K562 (cell line): ENCODE measurements around the gene C18orf63. TPM values are rescaled to one million over a fixed set of nuclear protein-coding genes. Genes with fewer than 3 reads are reported as not detected.

Experiments
- ARID1B ChIP-seq: fragments of 450-650 bp; IDR thresholded peaks from 2 replicates; pipeline ENCODE4 v1.6.1; 2016; ENCODE audit warnings: antibody characterized with exemption, mild to moderate bottlenecking, inconsistent platforms
- ATF1 ChIP-seq, 2 experiments: fragments of 450-650 bp in 1 of 2; IDR thresholded peaks; 2 replicates each; pipeline ENCODE4 v1.6.1; 2016; ENCODE audit warnings: missing compliant biosample characterization in 1 of 2, missing genetic modification characterization in 1 of 2
- BMI1 ChIP-seq: fragments of 150-350 bp; IDR thresholded peaks from 2 replicates; pipeline ENCODE4 v1.6.1; 2014; ENCODE audit warnings: low read length
- CBFA2T2 ChIP-seq: fragments of 450-650 bp; conservative IDR thresholded peaks from 2 replicates; pipeline ENCODE4 v1.6.1; 2017; ENCODE audit warnings: mild to moderate bottlenecking
- CTBP1 ChIP-seq: fragments of 450-650 bp; IDR thresholded peaks from 2 replicates; pipeline ENCODE4 v1.6.1; 2016; ENCODE audit warnings: borderline replicate concordance
- CTCF ChIP-seq, 3 experiments: IDR thresholded peaks in 2 of 3; conservative IDR thresholded peaks in 1 of 3; 2 replicates each; pipeline ENCODE4 v1.5.1; 2011 to 2012; ENCODE audit warnings: low read length in 3 of 3, mild to moderate bottlenecking in 3 of 3, control low read depth in 2 of 3, improper control_type of control experiment in 1 of 3, inconsistent platforms in 1 of 3, low read depth in 1 of 3, mixed read lengths in 1 of 3, moderate library complexity in 1 of 3; ENCODE audit not compliant: insufficient read depth in 2 of 3
- CXXC5 ChIP-seq: fragments of 250-450 bp; sonication (Bioruptor Pico); IDR thresholded peaks from 2 replicates; pipeline ENCODE4 v1.8.0; 2022; ENCODE audit warnings: inconsistent platforms, mild to moderate bottlenecking, moderate library complexity
- DPF2 ChIP-seq: fragments of 450-650 bp; IDR thresholded peaks from 2 replicates; pipeline ENCODE4 v1.6.1; 2016
- EP300 ChIP-seq: IDR thresholded peaks from 2 replicates; pipeline ENCODE4 v1.6.1; 2012; ENCODE audit warnings: low read length, improper control_type of control experiment
- HDAC2 ChIP-seq: fragments of 450-650 bp; IDR thresholded peaks from 2 replicates; pipeline ENCODE4 v1.6.1; 2016; ENCODE audit warnings: mild to moderate bottlenecking
- HEY1 ChIP-seq: fragments of 250-450 bp; sonication (Bioruptor Pico); IDR thresholded peaks from 2 replicates; pipeline ENCODE4 v1.5.0; 2020; ENCODE audit warnings: mild to moderate bottlenecking, moderate library complexity, borderline replicate concordance
- MBD1 ChIP-seq: fragments of 250-450 bp; sonication (Bioruptor Pico); IDR thresholded peaks from 2 replicates; pipeline ENCODE4 v1.8.0; 2022; ENCODE audit warnings: inconsistent platforms
- MEIS2 ChIP-seq: fragments of 450-650 bp; IDR thresholded peaks from 2 replicates; pipeline ENCODE4 v1.6.1; 2014; ENCODE audit warnings: mild to moderate bottlenecking; ENCODE audit not compliant: partially characterized antibody
- NELFE ChIP-seq: IDR thresholded peaks from 2 replicates; pipeline ENCODE4 v1.6.1; 2011; ENCODE audit warnings: mild to moderate bottlenecking; ENCODE audit not compliant: insufficient read depth, insufficient read length
- PKNOX1 ChIP-seq: fragments of 450-650 bp; IDR thresholded peaks from 2 replicates; pipeline ENCODE4 v1.6.1; 2016
- SMARCA4 ChIP-seq: fragments of 450-650 bp; IDR thresholded peaks from 2 replicates; pipeline ENCODE4 v1.6.1; 2016
- SMARCE1 ChIP-seq: fragments of 450-650 bp; IDR thresholded peaks from 2 replicates; pipeline ENCODE4 v1.7.1; 2016; ENCODE audit warnings: mild to moderate bottlenecking
- TAL1 ChIP-seq: fragments of 450-650 bp; IDR thresholded peaks from 2 replicates; pipeline ENCODE4 v1.6.1; 2016; ENCODE audit warnings: mild to moderate bottlenecking
- TCF3 ChIP-seq: sonication (generic); formaldehyde crosslinking; IDR thresholded peaks from 2 replicates; pipeline ENCODE4 v1.4.0; 2020; ENCODE audit warnings: mild to moderate bottlenecking, missing genetic modification reagents
- TRIM24 ChIP-seq, 2 experiments: fragments of 450-650 bp; IDR thresholded peaks; 2 replicates each; pipeline ENCODE4 v1.6.1; 2016
- ZBTB11 ChIP-seq, 3 experiments: fragments of 200-800 bp in 1 of 3; fragments of 250-450 bp in 1 of 3; fragments of 450-650 bp in 1 of 3; sonication (Bioruptor Pico) in 1 of 3; sonication (Bioruptor generic) in 1 of 3; formaldehyde crosslinking in 1 of 3; IDR thresholded peaks; 2 replicates each; pipeline versions ENCODE4 v1.6.1 to v1.8.0; 2016 to 2022; ENCODE audit warnings: mild to moderate bottlenecking in 2 of 3, missing genetic modification characterization in 2 of 3, missing compliant biosample characterization in 1 of 3, moderate library complexity in 1 of 3
- polyA plus RNA-seq, 8 experiments: library from polyadenylated mRNA; depleted of rRNA in 4 of 8; stranded (reverse) in 5 of 8; unstranded in 3 of 8; fragments of >200 nt; fragmentation: Nextera tagmentation in 2 of 8; fragmentation: Illumina TruSeq in 1 of 8; extraction: Ambion mirVana in 2 of 8; extraction: Trizol in 1 of 8; gene quantifications; 2 replicates each; pipeline versions ENCODE4 v1.2.1 to v1.2.3, GENCODE V29; 2011 to 2014; ENCODE audit warnings: inconsistent platforms in 1 of 8, missing spikeins in 1 of 8
- total RNA-seq, 7 experiments: library from RNA; depleted of rRNA in 6 of 7; stranded (reverse); fragments of >200 nt in 6 of 7; fragmentation: Illumina TruSeq in 2 of 7; extraction: Trizol in 2 of 7; gene quantifications; 2 replicates each; pipeline versions ENCODE4 v1.2.1 to v1.2.3, GENCODE V29; 2011 to 2021; ENCODE audit warnings: low replicate concordance in 1 of 7

C18orf63 gene
- total and polyA plus RNA-seq, 9 of the 15 experiments (the other 6 are each of a cell fraction or from before 2014, with no cell fraction given): not detected

GRCh38 chr18:74337155-74337911 is 21.7 kb downstream of the C18orf63 start (continued):
- TF ChIP-seq CTCF (IDR thresholded peaks at IDR 0.05 in 2 of 3, conservative IDR thresholded peaks at IDR 0.05 in 1 of 3; ENCODE audit: insufficient read depth in 2 of 3, low read depth in 1 of 3, low read length in 3 of 3): no peak
- peak; percentile 52 for TF ChIP-seq SMARCA4
- peak; percentile 50 for TF ChIP-seq MEIS2
- no peak for TF ChIP-seq BMI1
- TF ChIP-seq CXXC5: 0 out of 2 replicates have a peak, but pooled peaks have one; percentile 13
- no peak for TF ChIP-seq MBD1
- TF ChIP-seq NELFE: no peak
- TF ChIP-seq HEY1 (CRISPR knock-in tag): no peak
- TF ChIP-seq SMARCE1: peak; percentile 51; the same call in 1 of the 2 replicates
- TF ChIP-seq TAL1: peak; percentile 60; the same call in 1 of the 2 replicates
- peak in 1 of 2 experiments; percentile 43; a peak in 1 of 4 replicates for TF ChIP-seq TRIM24 (IDR thresholded peaks at IDR 0.05)
- TF ChIP-seq CTBP1: peak; percentile 21; the same call in 1 of the 2 replicates
- TF ChIP-seq CBFA2T2: peak; percentile 70
- TF ChIP-seq ZBTB11 (CRISPR knock-in tag; IDR thresholded peaks at IDR 0.05): peak in 1 of 3 experiments; percentile 32; a peak in 1 of 6 replicates
- TF ChIP-seq PKNOX1: peak; percentile 31; the same call in 1 of the 2 replicates
- no peak for TF ChIP-seq ATF1 (CRISPR knock-in tag; IDR thresholded peaks at IDR 0.05)
- peak; percentile 38; the same call in 1 of the 2 replicates for TF ChIP-seq ATF1 (tag; IDR thresholded peaks at IDR 0.05)
- TF ChIP-seq TCF3: peak; percentile 46
- peak; percentile 82 for TF ChIP-seq ARID1B
- TF ChIP-seq DPF2: peak; percentile 51; the same call in 1 of the 2 replicates
- TF ChIP-seq EP300: peak; percentile 44; the same call in 1 of the 2 replicates
- TF ChIP-seq HDAC2: 0 out of 2 replicates have a peak, but pooled peaks have one; percentile 28
